Mammary epithelial cell (primary cell): Measurements from ENCODE around the gene CCDC88B.

Experiments used
- CTCF ChIP-seq, 2 donors: IDR thresholded peaks in 1 of 2; conservative IDR thresholded peaks in 1 of 2; 2 replicates each; pipeline ENCODE4 v1.5.1; 2011 to 2012; ENCODE audit warnings: inconsistent platforms in 2 of 2, low read length in 2 of 2, mild to moderate bottlenecking in 2 of 2, control low read depth in 1 of 2, low read depth in 1 of 2; ENCODE audit not compliant: insufficient read depth in 1 of 2; ENCODE audit errors: extremely low read depth in 1 of 2
- EZH2 ChIP-seq: IDR thresholded peaks from 2 replicates; pipeline ENCODE4 v1.6.1; 2012; ENCODE audit warnings: low read length, inconsistent platforms, borderline replicate concordance

- TF ChIP-seq CTCF (conservative IDR thresholded peaks at IDR 0.05 in 1 of 2, IDR thresholded peaks at IDR 0.05 in 1 of 2; ENCODE audit: extremely low read depth in 1 of 2, insufficient read depth in 1 of 2, low read depth in 1 of 2, low read length in 2 of 2) = no peak
- no peak for TF ChIP-seq EZH2
Observed at GRCh38 chr11:64371201-64371600, 31.2 kb downstream of the CCDC88B start.
